ENCODE results near the gene SCD5. TPM values are rescaled to one million over a fixed set of nuclear protein-coding genes. Genes with fewer than 3 reads are reported as not detected.

SCD5 gene
- total RNA-seq, 6 experiments from 2014 or later: 0.62 to 1.4 (median 0.96) TPM

DNA sequence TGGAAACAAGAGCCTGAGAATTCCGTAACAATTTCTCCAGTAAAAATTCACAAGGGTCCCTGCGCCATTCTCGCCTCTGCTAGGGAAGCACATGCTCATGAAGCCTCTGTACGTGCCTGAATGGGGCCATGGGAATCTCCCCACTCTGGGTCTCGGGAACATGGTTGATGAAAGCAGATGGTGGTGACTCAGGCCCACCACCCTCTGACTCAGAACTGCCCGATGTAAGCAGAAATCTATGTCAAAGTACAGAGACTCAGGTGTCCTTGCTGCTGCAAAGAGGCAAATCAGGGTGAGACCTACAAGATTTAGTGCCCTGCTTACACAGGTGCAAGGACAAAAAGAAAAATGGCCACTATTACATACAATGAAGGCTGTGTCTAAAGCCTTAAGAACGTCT lies 65.0 kb downstream of the SCD5 start:
- no peaks in the 10 kb centered on the region for H3K36me3 ChIP-seq
- H3K27me3 ChIP-seq: no peaks in the 10 kb centered on the region
- 75% methylated on average over 7 of the region's 7 CpGs for WGBS (ENCODE audit: insufficient coverage, low coverage, low lambda C conversion rate, missing lambda C conversion rate)
- no peaks in the 10 kb centered on the region for H3K9me3 ChIP-seq
- TF ChIP-seq, protein P1, sequence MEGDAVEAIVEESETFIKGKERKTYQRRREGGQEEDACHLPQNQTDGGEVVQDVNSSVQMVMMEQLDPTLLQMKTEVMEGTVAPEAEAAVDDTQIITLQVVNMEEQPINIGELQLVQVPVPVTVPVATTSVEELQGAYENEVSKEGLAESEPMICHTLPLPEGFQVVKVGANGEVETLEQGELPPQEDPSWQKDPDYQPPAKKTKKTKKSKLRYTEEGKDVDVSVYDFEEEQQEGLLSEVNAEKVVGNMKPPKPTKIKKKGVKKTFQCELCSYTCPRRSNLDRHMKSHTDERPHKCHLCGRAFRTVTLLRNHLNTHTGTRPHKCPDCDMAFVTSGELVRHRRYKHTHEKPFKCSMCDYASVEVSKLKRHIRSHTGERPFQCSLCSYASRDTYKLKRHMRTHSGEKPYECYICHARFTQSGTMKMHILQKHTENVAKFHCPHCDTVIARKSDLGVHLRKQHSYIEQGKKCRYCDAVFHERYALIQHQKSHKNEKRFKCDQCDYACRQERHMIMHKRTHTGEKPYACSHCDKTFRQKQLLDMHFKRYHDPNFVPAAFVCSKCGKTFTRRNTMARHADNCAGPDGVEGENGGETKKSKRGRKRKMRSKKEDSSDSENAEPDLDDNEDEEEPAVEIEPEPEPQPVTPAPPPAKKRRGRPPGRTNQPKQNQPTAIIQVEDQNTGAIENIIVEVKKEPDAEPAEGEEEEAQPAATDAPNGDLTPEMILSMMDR (IDR thresholded peaks at IDR 0.05): no peak
- no peak for TF ChIP-seq POLR2A (IDR thresholded peaks at IDR 0.05)
- intact Hi-C loops (cut with DNase I): no loop called here
- no peak overlapping the region for H3K27ac ChIP-seq
- no peak overlapping the region for H3K4me3 ChIP-seq
- ATAC-seq (no peak), DNase-seq (no peak)
- H3K4me1 ChIP-seq: no peaks in the 10 kb centered on the region

DNA sequence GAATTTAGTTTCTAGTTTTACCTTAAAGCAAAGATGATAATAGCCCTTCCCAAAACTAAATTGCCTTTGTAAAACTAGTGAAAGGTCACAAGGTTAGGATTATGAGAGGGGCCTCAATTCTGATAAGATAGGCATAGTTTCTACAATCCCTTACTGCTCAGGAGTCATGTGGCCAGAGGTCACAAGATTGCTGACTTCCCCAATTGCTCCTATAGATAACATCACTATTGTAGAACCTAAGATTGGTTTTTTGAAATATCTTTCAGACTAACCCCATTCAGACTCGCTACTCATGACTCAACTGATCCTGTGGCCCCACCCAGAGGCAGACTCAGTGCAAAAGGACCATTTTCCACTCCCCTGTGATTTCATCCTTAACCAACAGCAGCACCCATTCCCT lies 70.3 kb downstream of the SCD5 start:
- H3K36me3 ChIP-seq: no peaks in the 10 kb centered on the region
- ATAC-seq (no peak), DNase-seq (no peak)
- intact Hi-C loops (cut with DNase I): no loop called here
- H3K27me3 ChIP-seq: no peaks in the 10 kb centered on the region
- no peak overlapping the region for H3K27ac ChIP-seq
- no peak overlapping the region for H3K4me3 ChIP-seq
- WGBS (ENCODE audit: insufficient coverage, low coverage, low lambda C conversion rate, missing lambda C conversion rate): no CpG with 5 or more reads among the region's 1 CpG
- no peaks in the 10 kb centered on the region for H3K4me1 ChIP-seq
- no peak for TF ChIP-seq POLR2A (IDR thresholded peaks at IDR 0.05)
- TF ChIP-seq, protein P1 (IDR thresholded peaks at IDR 0.05): no peak
- H3K9me3 ChIP-seq: no peaks in the 10 kb centered on the region

DNA sequence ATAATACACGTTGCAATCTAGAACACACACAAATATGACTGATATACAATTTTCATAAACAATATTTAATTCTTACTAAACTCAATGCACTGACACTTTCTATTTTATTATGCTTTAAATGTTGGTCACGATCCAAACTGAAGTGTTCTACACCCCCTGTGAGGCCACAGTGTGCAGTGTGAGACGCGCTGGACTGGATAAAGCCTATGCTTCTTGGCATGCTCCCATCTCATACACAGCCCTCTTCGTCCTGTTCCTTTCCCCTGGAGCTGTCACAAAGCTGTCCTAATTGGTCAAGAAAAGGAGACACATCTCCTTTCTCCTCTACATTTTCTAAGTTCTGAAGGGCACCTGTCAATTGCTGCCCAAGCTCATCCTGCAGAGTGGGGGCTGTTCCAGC lies 72.0 kb downstream of the SCD5 start:
- ATAC-seq: no peak
- no peak for DNase-seq
- H3K4me3 ChIP-seq: no peak overlapping the region
- no peak for TF ChIP-seq POLR2A (IDR thresholded peaks at IDR 0.05)
- TF ChIP-seq, protein P1 (IDR thresholded peaks at IDR 0.05): no peak
- no peaks in the 10 kb centered on the region for H3K27me3 ChIP-seq
- no peaks in the 10 kb centered on the region for H3K36me3 ChIP-seq
- 49% methylated on average over 5 of the region's 5 CpGs for WGBS (ENCODE audit: insufficient coverage, low coverage, low lambda C conversion rate, missing lambda C conversion rate)
- H3K27ac ChIP-seq: no peak overlapping the region
- H3K9me3 ChIP-seq: no peaks in the 10 kb centered on the region
- no peaks in the 10 kb centered on the region for H3K4me1 ChIP-seq
- intact Hi-C loops (cut with DNase I): no loop called here

DNA sequence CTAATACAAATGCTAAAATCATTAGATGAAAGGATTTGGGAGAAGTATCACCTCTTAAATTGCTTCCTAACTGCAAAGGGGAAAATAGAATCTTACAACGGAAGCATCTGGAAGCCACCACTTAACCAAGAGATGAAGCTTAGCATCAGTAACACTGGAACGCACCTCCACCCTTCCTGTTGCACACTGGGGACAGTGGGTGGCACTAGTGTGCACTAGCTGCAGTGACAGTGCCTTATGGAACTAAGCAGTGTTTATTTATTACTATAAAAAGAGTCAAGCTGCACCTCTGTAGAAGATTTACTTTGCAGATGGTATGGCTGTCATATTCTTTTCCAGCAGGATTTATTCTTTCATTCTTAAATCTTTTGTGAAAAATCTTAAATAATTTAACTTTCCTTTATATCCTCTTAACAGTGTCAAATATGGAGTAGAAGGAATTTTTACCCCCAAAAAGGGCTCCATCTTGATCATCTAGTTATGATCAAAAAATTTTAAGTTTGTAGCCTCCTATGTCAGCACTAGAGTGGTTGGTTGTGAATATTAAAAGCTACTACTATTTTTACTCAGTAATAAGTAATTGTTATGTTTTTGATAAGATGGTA lies 76.7 kb downstream of the SCD5 start:
- WGBS (ENCODE audit: insufficient coverage, low coverage, low lambda C conversion rate, missing lambda C conversion rate): 36% methylated on average over 2 of the region's 2 CpGs
- TF ChIP-seq, protein P1 (IDR thresholded peaks at IDR 0.05): peak; percentile 22 to 73 (median 56)
- no peak for TF ChIP-seq POLR2A (IDR thresholded peaks at IDR 0.05)

More for the DNA sequence above, 76.7 kb downstream of the SCD5 start:
- no peaks in the 10 kb centered on the region for H3K9me3 ChIP-seq
- DNase-seq (peak in 1 of 3 donors; percentile 46), ATAC-seq (peak; percentile 81 to 94 (median 88))
- no peak overlapping the region for H3K27ac ChIP-seq
- H3K4me3 ChIP-seq: no peak overlapping the region
- H3K36me3 ChIP-seq: no peaks in the 10 kb centered on the region
- intact Hi-C loops (cut with DNase I): no loop called here
- H3K27me3 ChIP-seq: no peaks in the 10 kb centered on the region
- H3K4me1 ChIP-seq: peaks cover 0 to 6% (median 0%) of the 10 kb centered on the region in 4 donors

All from right lobe of liver (tissue), 6 donors.